H1 (cell line): ENCODE measurements around the gene PNRC2. TPM values are rescaled to one million over a fixed set of nuclear protein-coding genes. Genes with fewer than 3 reads are reported as not detected.
"Not testable (repeated sequence)": the region's sequence is repeated elsewhere in the genome, so short reads cannot be mapped to it uniquely, and the experiment has no call there.

ENCODE experiments used
- CTCF ChIA-PET: fragments of 300-600 bp; sonication (Branson Sonifier 250); formaldehyde crosslinking; loops from one replicate; lab custom pipeline; 2021; ENCODE audit not compliant: partially characterized antibody; lab: Charles Lee
- POLR2A ChIA-PET: fragments of 300-600 bp; sonication (Branson Sonifier 250); formaldehyde crosslinking; loops from one replicate; lab custom pipeline; 2021; ENCODE audit warnings: inconsistent platforms; ENCODE audit not compliant: partially characterized antibody; lab: Charles Lee
- DNase-seq, 2 experiments: peaks; one replicate each; pipeline versions ENCODE4 v3.0.0 to v3.0.0-alpha.2; 2010 to 2022; ENCODE audit warnings: low spot score in 2 of 2, low read depth in 1 of 2, mixed read lengths in 1 of 2
- FAIRE-seq: peaks from 2 replicates; lab custom pipeline; 2011; peaks lifted over from hg19 to GRCh38; lab: Jason Lieb, UNC
- H2AFZ ChIP-seq: 2 replicates; pipeline ENCODE4 v1.8.1; 2012; ENCODE audit warnings: low read length, inconsistent platforms
- H2AK5ac ChIP-seq: 2 replicates; pipeline ENCODE4 v1.6.1; 2013; ENCODE audit warnings: low read depth, low read length
- H2BK120ac ChIP-seq: replicated peaks from 2 replicates; pipeline ENCODE3; 2013; ENCODE audit warnings: low read depth, low read length, inconsistent platforms
- H2BK12ac ChIP-seq: 2 replicates; pipeline ENCODE4 v1.6.1; 2013; ENCODE audit warnings: low read depth, low read length
- H2BK15ac ChIP-seq: 2 replicates; pipeline ENCODE4 v1.6.1; 2013; ENCODE audit warnings: low read length
- H2BK20ac ChIP-seq: 2 replicates; pipeline ENCODE4 v1.6.1; 2013; ENCODE audit warnings: low read length
- H2BK5ac ChIP-seq: 2 replicates; pipeline ENCODE4 v1.6.1; 2013; ENCODE audit warnings: low read depth, low read length
- H3K14ac ChIP-seq: 2 replicates; pipeline ENCODE4 v1.6.1; 2013; ENCODE audit warnings: inconsistent platforms; ENCODE audit not compliant: insufficient read length
- H3K18ac ChIP-seq: 2 replicates; pipeline ENCODE4 v1.6.1; 2013; ENCODE audit warnings: low read length; ENCODE audit errors: extremely low read depth
- H3K23ac ChIP-seq: 2 replicates; pipeline ENCODE4 v1.6.1; 2013; ENCODE audit warnings: inconsistent platforms; ENCODE audit not compliant: insufficient read length
- H3K23me2 ChIP-seq: 2 replicates; pipeline ENCODE4 v1.6.1; 2013; ENCODE audit warnings: low read depth, low read length
- H3K27ac ChIP-seq: 2 replicates; pipeline ENCODE4 v1.6.1; 2011; ENCODE audit warnings: low read depth, low read length, inconsistent platforms
- H3K27me3 ChIP-seq, 4 experiments: replicated peaks in 1 of 4; 1 replicate in 1 of 4; 2 replicates in 3 of 4; pipeline versions ENCODE4 v1.6.1 to v1.8.1; 2011 to 2013; ENCODE audit warnings: low read length in 3 of 4, mild to moderate bottlenecking in 3 of 4, inconsistent platforms in 2 of 4, mixed read lengths in 2 of 4, moderate library complexity in 1 of 4; ENCODE audit not compliant: control insufficient read depth in 3 of 4, insufficient read depth in 3 of 4; ENCODE audit errors: extremely low read depth in 1 of 4
- H3K36me3 ChIP-seq, 4 experiments: 2 replicates each; pipeline versions ENCODE4 v1.6.1 to v1.8.1; 2011 to 2013; ENCODE audit warnings: mild to moderate bottlenecking in 4 of 4, low read length in 3 of 4, moderate library complexity in 2 of 4, control low read depth in 1 of 4, inconsistent platforms in 1 of 4; ENCODE audit not compliant: insufficient read depth in 4 of 4, control insufficient read depth in 2 of 4
- H3K4ac ChIP-seq: replicated peaks from 2 replicates; pipeline ENCODE3; 2013; ENCODE audit warnings: low read length, low read depth, mixed read lengths, inconsistent platforms; ENCODE audit not compliant: insufficient read length
- H3K4me1 ChIP-seq, 4 experiments: replicated peaks in 1 of 4; 1 replicate in 1 of 4; 2 replicates in 3 of 4; pipeline versions ENCODE4 v1.6.1 to v1.8.1; 2011 to 2013; ENCODE audit warnings: low read length in 3 of 4, inconsistent platforms in 2 of 4, mixed read lengths in 1 of 4; ENCODE audit not compliant: insufficient read depth in 4 of 4, control insufficient read depth in 3 of 4
- H3K4me2 ChIP-seq, 2 experiments: 2 replicates each; pipeline versions ENCODE4 v1.6.1 to v1.8.1; 2011 to 2013; ENCODE audit warnings: low read depth in 2 of 2, low read length in 2 of 2, control low read depth in 1 of 2, inconsistent platforms in 1 of 2, mild to moderate bottlenecking in 1 of 2; ENCODE audit not compliant: insufficient read depth in 1 of 2
- H3K4me3 ChIP-seq, 4 experiments: fragments of 200-600, 300-600 bp in 1 of 4; sonication (generic), shearing (Covaris generic), sonication (Bioruptor Twin) in 1 of 4; 2 replicates each; pipeline versions ENCODE4 v1.5.1 to v1.8.1; 2011 to 2016; ENCODE audit warnings: low read length in 4 of 4, low read depth in 3 of 4, control low read depth in 2 of 4, inconsistent platforms in 2 of 4, mild to moderate bottlenecking in 2 of 4, mixed read lengths in 1 of 4, moderate library complexity in 1 of 4; ENCODE audit not compliant: insufficient read depth in 2 of 4; ENCODE audit errors: extremely low read depth in 1 of 4
- H3K56ac ChIP-seq: replicated peaks from 2 replicates; pipeline ENCODE3; 2013; ENCODE audit warnings: low read depth, mild to moderate bottlenecking, mixed read lengths, low read length, inconsistent platforms; ENCODE audit not compliant: insufficient read length
- H3K79me1 ChIP-seq: 2 replicates; pipeline ENCODE4 v1.6.1; 2013; ENCODE audit warnings: low read depth, low read length, control low read depth
- H3K79me2 ChIP-seq, 2 experiments: 2 replicates each; pipeline versions ENCODE4 v1.6.1 to v1.8.1; 2012 to 2013; ENCODE audit warnings: low read length in 2 of 2, mild to moderate bottlenecking in 2 of 2, inconsistent platforms in 1 of 2; ENCODE audit not compliant: insufficient read depth in 2 of 2, control insufficient read depth in 1 of 2
- H3K9ac ChIP-seq, 4 experiments: replicated peaks in 1 of 4; 1 replicate in 1 of 4; 2 replicates in 3 of 4; pipeline versions ENCODE4 v1.6.1 to v1.8.1; 2011 to 2013; ENCODE audit warnings: low read depth in 3 of 4, low read length in 3 of 4, control low read depth in 2 of 4, mild to moderate bottlenecking in 2 of 4, moderate library complexity in 2 of 4, inconsistent platforms in 1 of 4; ENCODE audit errors: extremely low read depth in 1 of 4
- H3K9me3 ChIP-seq, 2 experiments: 2 replicates each; pipeline versions ENCODE4 v1.6.1 to v1.8.1; 2012 to 2013; ENCODE audit warnings: mild to moderate bottlenecking in 2 of 2, moderate library complexity in 2 of 2, control low read depth in 1 of 2, inconsistent platforms in 1 of 2, low read depth in 1 of 2, low read length in 1 of 2, mixed read lengths in 1 of 2; ENCODE audit not compliant: insufficient read depth in 2 of 2
- H4K20me1 ChIP-seq, 2 experiments: replicated peaks in 1 of 2; 2 replicates each; pipeline versions ENCODE3 to v1.8.1; 2011 to 2013; ENCODE audit warnings: inconsistent platforms in 2 of 2, low read length in 2 of 2, mild to moderate bottlenecking in 1 of 2; ENCODE audit not compliant: insufficient read depth in 2 of 2, control insufficient read depth in 1 of 2
- H4K5ac ChIP-seq: 2 replicates; pipeline ENCODE4 v1.6.1; 2013; ENCODE audit warnings: low read length, low read depth, mixed read lengths, inconsistent platforms; ENCODE audit not compliant: insufficient read length
- H4K8ac ChIP-seq: 2 replicates; pipeline ENCODE4 v1.8.0; 2013; ENCODE audit warnings: mild to moderate bottlenecking, moderate library complexity, low read length, inconsistent platforms; ENCODE audit not compliant: insufficient read depth; ENCODE audit errors: extremely low read depth
- H4K91ac ChIP-seq: replicated peaks from 2 replicates; pipeline ENCODE3; 2013; ENCODE audit warnings: low read length, mixed read lengths, inconsistent platforms; ENCODE audit not compliant: insufficient read length
- WGBS, 2 experiments: shearing (Covaris generic) in 1 of 2; methylation state at CpG; one replicate each; pipeline versions ENCODE4 v1.1.6 to v1.1.7; 2013 to 2015; ENCODE audit warnings: low lambda C conversion rate in 2 of 2, mixed read lengths in 2 of 2, inconsistent platforms in 1 of 2, low coverage in 1 of 2, missing lambda C conversion rate in 1 of 2; ENCODE audit not compliant: insufficient replicate concordance in 2 of 2, insufficient coverage in 1 of 2, insufficient read length in 1 of 2; ENCODE audit errors: extremely low coverage in 1 of 2, missing lambda C conversion rate in 1 of 2; 5-methylcytosine and 5-hydroxymethylcytosine counted together
- polyA plus RNA-seq, 7 experiments: library from polyadenylated mRNA; depleted of rRNA in 3 of 7; stranded (reverse) in 5 of 7; unstranded in 2 of 7; fragments of >200 nt in 5 of 7; fragments of 200-250 nt in 2 of 7; gene quantifications; 1 replicate in 5 of 7; 2 replicates in 1 of 7; 4 replicates in 1 of 7; pipeline versions ENCODE4 v1.2.1 to v1.2.3, GENCODE V29; 2011 to 2013; ENCODE audit warnings: missing spikeins in 2 of 7, mixed read lengths in 2 of 7
- total RNA-seq: library from RNA; stranded (reverse); fragmentation: NEBNext Ultra II Directional; extraction: Animal tissue kit (Norgen Biotek cat#: 25700); gene quantifications from 2 replicates; pipeline ENCODE4 v1.2.1, GENCODE V29; 2021

Gene PNRC2
- total and polyA plus RNA-seq, 2 of the 8 experiments (the other 6 are each of a cell fraction or from before 2014, with no cell fraction given): 57.5 to 147 TPM

- not testable (repeated sequence) for H3K56ac ChIP-seq, H2BK15ac ChIP-seq, H3K14ac ChIP-seq, DNase-seq, H2BK12ac ChIP-seq, H3K4ac ChIP-seq, H2AFZ ChIP-seq, H2BK20ac ChIP-seq, H3K79me1 ChIP-seq, H2AK5ac ChIP-seq, H3K27me3 ChIP-seq, H4K91ac ChIP-seq, H4K8ac ChIP-seq, H3K18ac ChIP-seq, H3K9me3 ChIP-seq, FAIRE-seq, H3K23me2 ChIP-seq, H3K4me1 ChIP-seq, H3K27ac ChIP-seq, H3K23ac ChIP-seq, H4K20me1 ChIP-seq, H2BK120ac ChIP-seq
- H2BK5ac ChIP-seq: 0 out of 2 replicates have a peak overlapping the region, but pooled peaks have one; percentile 83
- peaks cover 0 to 15% (median 1%) of the 10 kb centered on the region in 4 experiments; a peak in 3 of 8 replicates for H3K36me3 ChIP-seq
- peak overlapping the region in 2 of 4 experiments; percentile 72 to 99; a peak in 4 of 7 replicates for H3K9ac ChIP-seq
- peak overlapping the region in 3 of 4 experiments; percentile 77 to 90 (median 90); a peak in 4 of 8 replicates for H3K4me3 ChIP-seq
- peak overlapping the region; percentile 82 to 87 for H3K4me2 ChIP-seq
- ChIA-PET POLR2A (interaction anchor here (0.5 to 16.6 kb wide), 5 partner anchors 10 to 110 kb away, joined by 3 to 267 read pairs (median 4); partner anchors contain the start of gene SRSF10), CTCF (interaction anchor here (1.0 to 2.0 kb wide), 2 partner anchors 10 to 153 kb away, joined by 3 to 10 read pairs; no protein-coding TSS in a partner anchor)
- peak overlapping the region; percentile 88 for H4K5ac ChIP-seq
- H3K79me2 ChIP-seq: peaks cover 0 to 15% of the 10 kb centered on the region in 2 experiments; a peak in 2 of 4 replicates
- WGBS, 2 experiments: 83 to 100% methylated on average over 1 to 19 of the region's 19 CpGs
Measured at GRCh38 chr1:23958040-23958809, 1.4 kb upstream of the PNRC2 start.
